SH-SY5Y (cell line): ENCODE results near the gene GSG1.

Experiments
- GATA2 ChIP-seq: IDR thresholded peaks from 2 replicates; pipeline ENCODE4 v1.6.1; 2011; ENCODE audit warnings: mild to moderate bottlenecking, low read depth, low read length
- GATA3 ChIP-seq: IDR thresholded peaks from 2 replicates; pipeline ENCODE4 v1.6.1; 2011; ENCODE audit warnings: low read depth, mild to moderate bottlenecking, low read length, moderate library complexity

- TF ChIP-seq GATA3 (no peak), GATA2 (no peak)
Measured at GRCh38 chr12:13104409-13104808, 942 bp upstream of the GSG1 start.
